ENCODE measurements around the gene AIFM3. TPM values are rescaled to one million over a fixed set of nuclear protein-coding genes. Genes with fewer than 3 reads are reported as not detected.
"Not testable (repeated sequence)": the region's sequence is repeated elsewhere in the genome, so short reads cannot be mapped to it uniquely, and the experiment has no call there.

AIFM3 gene
- total RNA-seq, 1 experiment from 2014 or later, result 10.9 TPM

DNA sequence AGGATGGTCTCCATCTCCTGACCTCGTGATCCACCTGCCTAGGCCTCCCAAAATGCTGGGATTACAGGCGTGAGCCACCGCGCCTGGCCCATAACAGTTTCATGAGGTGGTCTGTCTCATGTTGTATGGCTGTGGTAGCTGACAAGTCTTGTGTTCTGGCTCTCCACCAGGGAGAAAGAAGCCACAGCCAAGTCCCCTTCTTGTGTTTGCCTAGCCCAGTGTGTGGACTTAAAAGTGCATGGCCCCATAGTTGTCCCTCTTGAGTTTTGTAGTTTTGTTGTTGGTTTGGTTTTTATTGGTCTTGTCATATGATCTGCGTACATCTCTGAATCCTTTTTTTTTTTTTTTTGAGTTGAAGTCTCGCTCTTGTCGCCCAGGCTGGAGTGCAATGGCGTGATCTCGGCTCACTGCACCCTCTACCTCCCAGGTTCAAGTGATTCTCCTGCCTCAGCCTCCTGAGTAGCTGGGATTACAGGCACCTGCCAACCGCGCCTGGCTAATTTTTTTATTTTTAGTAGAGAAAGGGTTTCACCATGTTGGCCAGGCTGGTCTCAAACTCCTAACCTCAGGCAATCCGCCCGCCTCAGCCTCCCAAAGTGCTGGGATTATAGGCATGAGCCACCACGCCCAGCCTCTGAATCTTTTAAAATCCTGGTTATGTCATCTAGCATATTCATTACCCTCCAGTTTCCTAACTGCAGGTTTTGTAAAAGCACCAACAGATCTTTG lies 27.4 kb upstream of the AIFM3 start:
- in situ Hi-C loops (cut with HindIII; ENCODE audit: low pct_unique_long_range_greater_than_20kb, low sequenced_read_pairs); DNase-seq (ENCODE audit: low read depth): not testable (repeated sequence)

DNA sequence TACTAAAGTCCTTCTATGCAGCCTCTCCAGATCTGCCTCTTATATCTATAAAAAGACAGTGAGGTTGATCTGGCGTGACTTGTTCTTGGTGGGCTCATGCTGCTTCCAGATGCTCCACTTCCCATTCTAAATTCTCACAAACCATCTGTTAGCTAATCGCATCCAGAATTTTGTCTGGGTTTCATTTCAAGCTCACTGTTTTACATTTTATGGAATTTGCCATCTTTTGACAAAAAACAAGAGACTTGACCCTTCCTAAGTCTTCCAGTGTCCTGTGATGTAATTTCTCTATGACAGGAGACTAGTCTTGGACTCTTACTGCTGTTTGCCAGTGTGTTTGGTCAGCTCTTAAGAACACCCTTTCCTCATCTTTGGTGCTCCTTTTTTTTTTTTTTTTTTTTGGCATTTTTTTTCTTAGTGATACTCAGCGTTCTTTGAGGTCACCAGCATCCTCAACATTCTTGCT lies 26.8 kb upstream of the AIFM3 start:
- in situ Hi-C loops (cut with HindIII; ENCODE audit: low pct_unique_long_range_greater_than_20kb, low sequenced_read_pairs), result no loop called here

DNA sequence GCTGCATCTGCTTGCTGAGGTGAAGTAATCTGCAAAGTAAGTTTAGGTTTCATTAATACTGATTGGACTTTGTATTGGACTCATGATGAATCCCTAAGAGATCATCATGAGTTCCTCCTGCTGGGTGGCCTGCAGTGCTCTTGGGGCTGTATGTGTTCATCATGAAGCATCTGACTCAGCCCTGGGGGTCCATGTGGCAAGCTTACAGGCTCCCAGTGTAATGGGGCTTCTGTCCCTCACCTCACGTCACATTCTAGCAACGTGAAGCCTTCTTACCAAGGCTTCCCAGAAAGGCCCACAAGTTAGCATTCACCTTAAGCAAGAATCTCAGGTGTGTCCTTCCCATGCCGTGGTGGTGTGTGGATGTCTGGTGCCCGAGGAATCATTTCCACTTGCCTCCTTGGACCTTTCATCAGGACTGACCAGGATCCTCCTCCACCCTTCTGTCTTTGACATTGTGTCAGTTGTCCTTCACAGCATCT lies 26.1 kb upstream of the AIFM3 start:
- in situ Hi-C loops (cut with HindIII; ENCODE audit: low pct_unique_long_range_greater_than_20kb, low sequenced_read_pairs), result no loop called here
- DNase-seq (ENCODE audit: low read depth), result no peak

More for the DNA sequence above, 26.8 kb upstream of the AIFM3 start:
- no peak for DNase-seq (ENCODE audit: low read depth)

DNA sequence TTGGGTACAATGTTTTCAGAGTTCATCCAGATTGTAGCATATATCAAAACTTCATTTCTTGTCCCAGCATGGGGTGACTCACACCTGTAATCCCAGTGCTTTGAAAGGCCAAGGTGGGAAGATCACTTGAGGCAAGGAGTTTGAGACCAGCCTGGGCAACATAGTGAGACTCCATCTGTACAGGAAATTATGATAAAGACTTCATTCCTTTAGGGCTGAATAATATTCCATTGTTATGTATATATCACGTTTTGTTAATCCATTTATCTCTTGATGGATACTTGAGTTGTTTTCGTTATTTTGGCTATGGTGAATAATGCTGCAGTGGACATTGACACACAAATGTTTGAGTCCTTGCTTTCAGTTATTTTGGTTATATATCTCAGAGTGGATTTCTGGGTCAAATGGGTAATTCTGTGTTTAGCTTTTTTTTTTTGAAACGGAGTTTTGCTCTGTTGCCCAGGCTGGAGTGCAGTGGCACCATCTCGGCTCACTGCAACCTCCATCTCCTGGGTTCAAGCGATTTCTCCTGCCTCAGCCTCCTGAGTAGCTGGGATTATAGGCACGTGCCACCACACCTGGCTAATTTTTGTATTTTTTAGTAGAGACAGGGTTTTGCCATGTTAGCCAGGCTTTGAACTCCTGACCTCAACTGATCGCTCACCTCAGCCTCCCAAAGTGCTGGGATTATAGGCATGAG lies 24.7 kb upstream of the AIFM3 start:
- in situ Hi-C loops (cut with HindIII; ENCODE audit: low pct_unique_long_range_greater_than_20kb, low sequenced_read_pairs), result not testable (repeated sequence)

DNA sequence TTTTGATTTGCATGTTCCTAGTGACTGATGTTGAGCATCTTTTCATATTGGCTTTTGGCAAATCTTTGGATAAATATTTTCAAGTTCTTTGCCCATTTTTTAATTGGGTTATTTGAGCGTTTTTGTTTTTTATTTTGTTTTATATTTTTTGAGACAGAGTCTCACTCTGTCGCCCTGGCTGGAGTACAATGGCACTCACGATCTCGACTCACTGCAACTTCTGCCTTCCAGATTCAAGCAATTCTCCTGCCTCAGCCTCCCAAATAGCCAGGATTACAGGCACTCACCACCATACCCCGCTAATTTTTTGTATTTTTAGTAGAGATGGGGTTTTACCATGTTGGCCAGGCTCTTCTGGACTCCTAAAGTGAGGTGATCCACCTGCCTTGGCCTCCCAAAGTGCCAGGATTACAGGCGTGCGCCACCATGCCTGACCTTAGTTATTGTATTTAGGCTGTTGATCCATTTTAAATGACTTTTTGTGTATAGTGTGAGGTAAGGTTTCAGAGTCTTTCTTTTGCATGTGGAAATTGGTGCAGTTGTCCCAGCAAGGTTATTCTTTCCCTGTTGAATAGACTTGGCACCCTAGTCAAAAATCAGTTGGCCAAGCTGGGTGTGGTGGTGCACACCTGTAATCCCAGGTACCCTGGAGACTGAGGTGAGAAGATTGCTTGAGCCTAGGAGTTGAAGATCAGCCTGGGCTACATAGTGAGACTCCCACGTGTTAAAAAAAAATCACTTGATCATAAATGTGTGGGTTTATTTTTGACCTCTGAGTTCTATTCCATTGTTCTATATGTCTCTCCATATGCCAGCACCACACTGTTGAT lies 23.7 kb upstream of the AIFM3 start:
- no peak for DNase-seq (ENCODE audit: low read depth)
- in situ Hi-C loops (cut with HindIII; ENCODE audit: low pct_unique_long_range_greater_than_20kb, low sequenced_read_pairs), result no loop called here

More for the DNA sequence above, 24.7 kb upstream of the AIFM3 start:
- not testable (repeated sequence) for DNase-seq (ENCODE audit: low read depth)

DNA sequence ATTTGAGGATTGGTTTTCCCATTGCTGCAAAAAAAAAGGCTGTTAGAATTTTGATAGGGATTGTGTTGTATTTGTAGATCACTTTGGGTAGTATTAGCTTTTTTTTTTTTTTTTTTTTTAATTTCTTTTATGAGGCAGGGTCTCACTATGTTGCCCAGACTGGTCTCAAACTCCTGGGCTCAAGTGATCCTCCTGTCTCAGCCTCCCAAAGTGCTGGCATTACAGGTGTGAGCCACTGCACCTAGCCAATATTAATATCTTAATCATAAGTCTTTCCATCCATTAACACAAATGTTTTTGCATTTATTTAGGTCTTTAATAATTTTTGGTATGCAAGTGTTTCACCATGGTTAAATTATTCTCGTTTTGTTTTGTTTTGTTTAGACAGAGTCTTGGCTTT lies 23.0 kb upstream of the AIFM3 start:
- in situ Hi-C loops (cut with HindIII; ENCODE audit: low pct_unique_long_range_greater_than_20kb, low sequenced_read_pairs), result no loop called here
- DNase-seq (ENCODE audit: low read depth), result no peak

DNA sequence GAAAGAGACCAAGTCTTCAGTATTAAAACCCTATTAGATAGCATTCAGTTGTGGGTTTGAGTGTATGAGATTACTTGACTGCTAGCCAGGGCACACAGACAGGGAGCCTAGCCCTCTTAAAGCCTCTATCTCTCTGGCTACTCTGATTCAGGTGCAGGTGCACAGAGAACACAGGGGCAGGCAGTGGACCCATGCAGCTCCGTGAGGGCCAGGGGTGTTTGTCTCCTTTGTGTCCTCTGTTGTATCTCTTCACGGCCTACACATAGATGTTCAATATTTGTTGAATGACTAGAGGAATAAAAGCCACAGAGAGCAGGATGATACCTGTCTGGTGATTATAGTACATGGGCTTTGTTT lies 21.5 kb upstream of the AIFM3 start:
- no peak for DNase-seq (ENCODE audit: low read depth)
- in situ Hi-C loops (cut with HindIII; ENCODE audit: low pct_unique_long_range_greater_than_20kb, low sequenced_read_pairs), result no loop called here

DNA sequence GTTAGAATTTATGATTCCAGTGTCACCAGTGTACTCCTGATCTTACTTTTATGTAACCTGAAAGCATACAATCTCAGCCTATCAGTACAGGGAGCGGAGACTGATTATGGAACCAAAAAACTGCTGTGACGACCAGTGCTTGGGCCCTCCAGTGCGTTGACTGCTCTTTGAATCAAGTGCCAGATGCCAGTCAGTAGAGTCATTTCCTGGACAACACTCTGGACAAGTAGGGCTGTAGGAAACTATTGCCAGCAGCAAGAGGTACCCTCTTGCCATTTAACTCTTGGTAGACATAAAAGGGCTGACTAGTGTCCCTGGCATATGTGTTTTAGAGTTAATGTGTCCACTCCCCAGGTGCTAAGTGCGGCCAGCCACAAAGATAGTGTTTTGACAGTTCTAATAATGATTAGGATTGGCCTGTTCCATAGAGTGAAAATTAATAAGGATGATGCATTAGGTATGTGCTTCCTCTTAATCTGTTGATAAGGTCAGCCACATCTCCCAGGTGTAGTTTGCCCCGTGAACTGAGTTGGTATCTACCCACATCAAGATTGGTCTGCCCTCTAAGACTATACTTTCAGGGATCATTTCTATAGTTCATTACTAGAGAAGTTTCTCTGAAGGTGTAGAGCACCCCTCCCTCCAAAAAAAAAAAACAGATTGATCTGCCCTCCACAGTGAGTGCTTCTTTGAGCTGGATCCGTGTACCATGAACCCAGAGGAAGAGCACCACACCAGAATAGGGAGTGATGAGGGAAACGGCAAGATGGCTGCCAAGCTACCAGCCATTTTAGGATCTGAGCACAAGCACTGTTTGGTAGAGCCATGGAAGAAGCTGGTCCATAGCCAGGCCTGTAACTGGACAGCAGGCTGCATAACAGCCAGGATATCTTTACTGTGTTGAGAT lies 20.7 kb upstream of the AIFM3 start:
- in situ Hi-C loops (cut with HindIII; ENCODE audit: low pct_unique_long_range_greater_than_20kb, low sequenced_read_pairs), result no loop called here
- DNase-seq (ENCODE audit: low read depth), result no peak

DNA sequence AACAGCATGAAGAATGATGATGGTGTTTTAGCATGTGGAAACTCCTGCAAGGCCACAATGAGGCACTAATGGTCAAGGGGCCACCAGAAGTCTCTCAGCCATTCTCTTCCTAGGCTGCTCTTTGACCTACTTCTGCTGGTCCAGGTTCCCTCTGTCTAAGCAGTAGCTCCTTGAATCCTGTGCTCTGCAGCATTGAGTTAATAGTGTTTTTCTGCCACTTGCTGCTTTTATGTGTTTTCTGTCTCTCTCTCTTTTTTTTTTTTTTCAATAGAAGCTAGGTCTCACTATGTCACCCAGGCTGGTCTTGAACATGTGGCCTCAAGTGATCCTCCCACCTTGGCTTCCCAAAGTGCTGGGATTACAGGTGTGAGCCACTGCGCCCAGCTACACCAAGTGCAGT lies 20.1 kb upstream of the AIFM3 start:
- DNase-seq (ENCODE audit: low read depth), result no peak
- in situ Hi-C loops (cut with HindIII; ENCODE audit: low pct_unique_long_range_greater_than_20kb, low sequenced_read_pairs), result no loop called here

DNA sequence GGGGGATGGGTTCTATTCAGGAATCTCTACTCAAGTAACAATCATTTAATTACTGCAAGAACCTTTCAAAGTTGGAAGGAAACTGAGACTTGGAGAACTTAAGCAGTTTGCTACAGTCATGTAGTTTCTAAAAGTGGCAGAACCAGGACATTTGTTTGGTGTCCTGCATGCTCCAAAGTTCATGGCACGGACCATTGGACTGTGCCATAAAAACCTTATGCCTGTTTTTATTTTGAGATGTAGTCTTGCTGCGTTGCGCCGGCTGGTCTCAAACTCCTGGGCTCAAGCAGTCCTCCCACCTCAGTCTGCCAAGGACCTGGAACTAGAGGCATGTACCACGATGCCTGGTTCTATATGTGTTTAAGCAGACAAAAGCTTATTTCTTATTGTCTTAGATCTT lies 18.6 kb upstream of the AIFM3 start:
- no peak for DNase-seq (ENCODE audit: low read depth)
- in situ Hi-C loops (cut with HindIII; ENCODE audit: low pct_unique_long_range_greater_than_20kb, low sequenced_read_pairs), result no loop called here

DNA sequence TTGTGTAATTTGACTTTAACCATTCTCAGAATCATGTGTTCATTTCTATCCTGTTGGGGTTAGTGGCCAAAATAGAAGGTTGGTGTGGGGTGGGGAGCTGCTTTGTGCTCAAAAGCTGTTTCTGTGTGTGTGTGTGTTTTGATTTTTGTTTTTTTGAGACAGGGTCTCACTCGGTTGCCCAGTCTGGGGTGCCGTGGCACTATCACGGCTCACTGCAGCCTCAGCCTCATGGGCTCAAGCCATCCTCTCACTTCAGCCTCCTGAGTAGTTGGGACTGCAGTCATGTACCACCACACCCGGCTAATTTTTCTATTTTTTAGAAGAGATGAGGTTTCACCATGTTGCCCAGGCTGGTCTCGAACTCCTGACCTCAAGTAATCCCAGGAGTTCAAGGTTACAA lies 18.1 kb upstream of the AIFM3 start:
- in situ Hi-C loops (cut with HindIII; ENCODE audit: low pct_unique_long_range_greater_than_20kb, low sequenced_read_pairs), result no loop called here
- DNase-seq (ENCODE audit: low read depth), result no peak

DNA sequence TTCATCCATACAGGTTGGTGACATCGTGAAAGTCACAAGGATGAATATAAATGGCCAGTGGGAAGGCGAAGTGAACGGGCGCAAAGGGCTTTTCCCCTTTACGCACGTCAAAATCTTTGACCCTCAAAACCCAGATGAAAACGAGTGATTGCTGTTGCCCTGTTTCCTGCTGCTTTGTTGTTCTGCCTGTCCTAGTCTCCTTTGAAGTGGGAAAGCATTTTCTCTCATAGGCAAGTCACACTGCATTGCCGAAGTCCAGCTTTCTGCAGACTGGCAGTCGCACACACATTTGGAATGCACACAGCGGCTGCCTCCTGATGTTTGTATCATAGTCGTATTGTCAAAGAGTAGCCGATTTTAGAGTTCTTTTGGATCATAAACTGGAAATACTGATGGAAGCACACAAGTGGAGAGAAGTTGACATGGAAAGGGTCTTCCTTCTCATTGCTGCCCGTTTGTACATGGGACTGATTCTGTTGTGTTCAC lies 17.3 kb upstream of the AIFM3 start:
- DNase-seq (ENCODE audit: low read depth), result no peak
- in situ Hi-C loops (cut with HindIII; ENCODE audit: low pct_unique_long_range_greater_than_20kb, low sequenced_read_pairs), result no loop called here

DNA sequence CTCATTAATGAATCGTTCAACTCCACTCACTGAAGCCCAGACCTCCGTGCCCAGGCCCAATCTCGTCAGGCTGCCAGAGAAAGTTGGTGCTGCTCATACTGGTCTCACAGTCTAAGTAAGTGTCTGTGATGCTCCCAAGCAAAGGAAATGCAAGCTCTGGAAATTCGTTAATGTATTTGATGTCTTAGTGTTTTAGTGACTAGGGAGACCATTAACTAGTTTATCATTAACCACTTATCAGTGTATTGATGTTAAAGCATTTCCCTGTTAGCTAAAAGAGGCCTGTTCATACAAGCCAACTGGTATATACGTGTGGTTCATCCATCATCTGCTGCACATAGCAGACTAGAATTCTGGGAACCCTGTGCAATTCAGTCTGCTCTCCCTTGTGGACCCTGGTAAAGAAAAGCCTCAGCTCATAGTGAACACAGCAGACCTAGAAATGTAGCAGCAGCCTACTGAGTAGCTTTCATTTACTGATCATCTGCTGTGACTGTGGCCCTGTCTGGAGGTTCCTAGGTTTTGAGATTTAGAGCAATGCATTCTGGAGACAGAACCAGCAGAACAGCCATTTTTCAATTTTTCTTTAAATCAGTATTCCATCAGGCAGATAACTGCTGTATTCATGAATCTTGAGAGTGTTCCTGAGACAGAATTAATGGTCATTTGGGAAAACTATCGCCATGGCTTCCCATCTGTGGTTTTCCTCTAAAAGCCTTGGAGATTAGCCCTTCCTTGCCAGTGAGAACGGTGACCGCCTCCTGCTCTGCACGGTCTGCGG lies 15.7 kb upstream of the AIFM3 start:
- peak; percentile 76 for DNase-seq (ENCODE audit: low read depth)
- in situ Hi-C loops (cut with HindIII; ENCODE audit: low pct_unique_long_range_greater_than_20kb, low sequenced_read_pairs), result no loop called here

DNA sequence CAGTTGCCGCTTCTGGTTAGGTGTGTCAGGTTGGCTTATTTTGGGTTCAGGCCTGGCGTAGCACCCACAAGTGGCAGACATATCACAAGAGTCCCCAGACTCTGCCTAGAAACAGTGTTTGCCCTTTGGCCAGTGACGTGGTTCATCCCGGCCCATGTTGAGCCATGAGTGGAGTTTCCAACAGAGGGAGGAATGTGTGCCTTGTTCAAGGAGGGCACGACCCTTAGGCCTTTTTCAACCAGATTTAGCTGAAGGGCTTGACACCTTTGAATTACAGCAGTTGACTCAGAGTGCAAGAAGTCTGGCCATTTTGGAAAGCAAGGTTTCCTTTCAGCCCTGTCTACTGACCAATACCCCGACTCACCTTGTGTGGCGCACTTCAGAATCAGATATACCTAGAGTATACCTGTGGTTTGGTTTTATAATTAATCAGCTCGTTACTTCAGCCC lies 15.1 kb upstream of the AIFM3 start:
- in situ Hi-C loops (cut with HindIII; ENCODE audit: low pct_unique_long_range_greater_than_20kb, low sequenced_read_pairs), result no loop called here

DNA sequence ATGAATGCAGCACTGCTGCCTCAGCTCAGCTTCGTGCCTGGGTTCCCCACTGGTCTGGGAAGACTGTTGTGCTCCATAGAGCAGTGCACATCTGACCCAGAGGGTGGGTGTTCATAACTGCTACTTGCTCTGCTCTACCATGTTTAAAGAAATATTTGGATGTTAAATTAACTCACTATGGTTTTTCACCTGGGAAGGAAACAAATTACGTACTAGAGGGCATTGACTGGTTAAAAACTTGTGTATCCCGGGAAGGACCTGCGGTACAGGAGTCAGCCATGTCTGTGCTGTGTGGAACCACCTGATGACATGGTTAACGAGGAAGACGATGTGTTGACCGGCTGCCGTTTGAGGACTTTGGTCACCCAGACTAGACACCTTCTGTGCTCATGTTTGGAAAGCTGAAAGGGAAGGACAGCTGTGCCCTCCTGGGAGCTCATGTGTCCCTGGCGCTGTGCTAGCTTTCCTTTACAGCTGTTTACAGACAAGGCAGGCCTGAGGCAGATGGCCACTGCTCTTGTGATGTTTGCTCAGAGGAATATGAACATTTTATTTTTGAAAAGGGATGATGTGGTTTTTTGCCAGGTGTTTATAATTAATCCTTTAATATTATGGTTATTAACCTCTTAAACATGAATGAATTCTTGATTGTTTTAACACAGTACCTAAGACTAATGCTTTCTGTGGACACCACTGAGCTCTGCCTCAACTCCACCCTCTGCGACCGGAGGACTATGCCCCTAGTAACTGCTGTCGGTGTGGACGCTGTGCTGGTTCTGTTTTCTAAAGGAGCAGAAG lies 14.3 kb upstream of the AIFM3 start:
- DNase-seq (ENCODE audit: low read depth), result no peak
- in situ Hi-C loops (cut with HindIII; ENCODE audit: low pct_unique_long_range_greater_than_20kb, low sequenced_read_pairs), result no loop called here

More for the DNA sequence above, 15.1 kb upstream of the AIFM3 start:
- DNase-seq (ENCODE audit: low read depth), result no peak

DNA sequence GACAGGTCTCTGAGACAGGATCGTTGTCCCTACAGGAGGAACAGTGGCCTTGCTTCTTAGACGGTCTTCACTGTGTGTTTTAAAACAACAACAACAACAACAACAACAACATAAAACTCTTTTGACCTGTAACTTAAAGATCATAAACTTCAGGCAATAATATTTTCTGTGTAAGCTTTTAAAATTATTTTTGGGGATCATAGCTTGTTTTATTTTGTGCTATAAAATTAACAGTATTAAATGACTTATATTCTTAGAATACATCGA lies 13.8 kb upstream of the AIFM3 start:
- in situ Hi-C loops (cut with HindIII; ENCODE audit: low pct_unique_long_range_greater_than_20kb, low sequenced_read_pairs), result no loop called here
- DNase-seq (ENCODE audit: low read depth), result no peak

Measured in Caki2 (cell line).